ENCODE results near the gene MBNL2. TPM values are rescaled to one million over a fixed set of nuclear protein-coding genes. Genes with fewer than 3 reads are reported as not detected.

Gene MBNL2
- total RNA-seq, 2 experiments from 2014 or later = 2.7 to 7.4 TPM

- Histone ChIP-seq H3K36me3 (ENCODE audit: insufficient read depth, low read length) (no peaks in the 10 kb centered on the region), H3K4me2 (ENCODE audit: low read length) (no peak overlapping the region), H3K79me2 (ENCODE audit: insufficient read depth, low read depth, low read length) (no peaks in the 10 kb centered on the region), H3K9me3 (ENCODE audit: low read length) (no peaks in the 10 kb centered on the region), H2AFZ (ENCODE audit: low read length) (no peak overlapping the region), H3K27ac (ENCODE audit: low read depth, low read length, poor library complexity, severe bottlenecking) (no peak overlapping the region), H3K9me2 (ENCODE audit: insufficient read depth, low read length) (no peaks in the 10 kb centered on the region), H3K4me3 (ENCODE audit: low read depth, low read length, poor library complexity, severe bottlenecking) (no peak overlapping the region), H4K20me1 (ENCODE audit: insufficient read depth, low read length) (no peaks in the 10 kb centered on the region), H3K4me1 (ENCODE audit: insufficient read depth, low read length, poor library complexity, severe bottlenecking) (no peaks in the 10 kb centered on the region)
- no TSS peak for BruUV-seq (replicated peaks)
- no peak for DNase-seq (ENCODE audit: low spot score)
- TF ChIP-seq CTCF (conservative IDR thresholded peaks at IDR 0.05; ENCODE audit: low read length) = no peak
- ChIA-PET CTCF (ENCODE audit: unreplicated experiment) (no interaction called here), POLR2A (interaction anchor here (1.6 kb wide), 1 partner anchor 11 kb away, joined by 5 read pairs; no protein-coding TSS in a partner anchor)
- intact Hi-C loops (cut with micrococcal nuclease; ENCODE audit: unreplicated experiment) = no loop called here
These were observed 186.8 kb downstream of the MBNL2 start for GRCh38 chr13:97408938-97409337.

- Histone ChIP-seq H3K27ac (ENCODE audit: low read depth, low read length, poor library complexity, severe bottlenecking) (no peak overlapping the region), H2AFZ (ENCODE audit: low read length) (no peak overlapping the region), H3K4me3 (ENCODE audit: low read depth, low read length, poor library complexity, severe bottlenecking) (no peak overlapping the region), H3K4me1 (ENCODE audit: insufficient read depth, low read length, poor library complexity, severe bottlenecking) (no peaks in the 10 kb centered on the region), H3K4me2 (ENCODE audit: low read length) (no peak overlapping the region), H3K9me2 (ENCODE audit: insufficient read depth, low read length) (no peaks in the 10 kb centered on the region), H3K79me2 (ENCODE audit: insufficient read depth, low read depth, low read length) (no peaks in the 10 kb centered on the region), H4K20me1 (ENCODE audit: insufficient read depth, low read length) (no peaks in the 10 kb centered on the region), H3K36me3 (ENCODE audit: insufficient read depth, low read length) (no peaks in the 10 kb centered on the region), H3K9me3 (ENCODE audit: low read length) (no peaks in the 10 kb centered on the region)
- DNase-seq (ENCODE audit: low spot score) = no peak
- no peak for TF ChIP-seq CTCF (conservative IDR thresholded peaks at IDR 0.05; ENCODE audit: low read length)
- TF ChIP-seq EZH2phosphoT487 (IDR thresholded peaks at IDR 0.05; ENCODE audit: borderline replicate concordance, low read depth, low read length) = no peak
- no TSS peak for BruUV-seq (replicated peaks)
- intact Hi-C loops (cut with micrococcal nuclease; ENCODE audit: unreplicated experiment) = no loop called here
- ChIA-PET POLR2A (interaction anchor here (0.6 kb wide), 1 partner anchor 39 kb away, joined by 3 read pairs; no protein-coding TSS in a partner anchor), CTCF (ENCODE audit: unreplicated experiment) (no interaction called here)
These were observed 189.9 kb downstream of the MBNL2 start for GRCh38 chr13:97411984-97412383.

- Histone ChIP-seq H2AFZ (ENCODE audit: low read length) (no peak overlapping the region), H4K20me1 (ENCODE audit: insufficient read depth, low read length) (no peaks in the 10 kb centered on the region), H3K27ac (ENCODE audit: low read depth, low read length, poor library complexity, severe bottlenecking) (no peak overlapping the region), H3K36me3 (ENCODE audit: insufficient read depth, low read length) (no peaks in the 10 kb centered on the region), H3K9me3 (ENCODE audit: low read length) (no peaks in the 10 kb centered on the region), H3K4me2 (ENCODE audit: low read length) (no peak overlapping the region), H3K4me1 (ENCODE audit: insufficient read depth, low read length, poor library complexity, severe bottlenecking) (no peaks in the 10 kb centered on the region), H3K9me2 (ENCODE audit: insufficient read depth, low read length) (no peaks in the 10 kb centered on the region), H3K4me3 (ENCODE audit: low read depth, low read length, poor library complexity, severe bottlenecking) (no peak overlapping the region), H3K79me2 (ENCODE audit: insufficient read depth, low read depth, low read length) (no peaks in the 10 kb centered on the region)
- intact Hi-C loops (cut with micrococcal nuclease; ENCODE audit: unreplicated experiment) = no loop called here
- no peak for TF ChIP-seq EZH2phosphoT487 (IDR thresholded peaks at IDR 0.05; ENCODE audit: borderline replicate concordance, low read depth, low read length)
- TF ChIP-seq CTCF (conservative IDR thresholded peaks at IDR 0.05; ENCODE audit: low read length) = no peak
- DNase-seq (ENCODE audit: low spot score) = no peak
- ChIA-PET POLR2A (no interaction called here), CTCF (ENCODE audit: unreplicated experiment) (no interaction called here)
- no TSS peak for BruUV-seq (replicated peaks)
These were observed 191.6 kb downstream of the MBNL2 start for GRCh38 chr13:97413694-97414093.

Measured in OCI-LY7 (cell line).